HEK293 (cell line): ENCODE measurements around the gene PDE4D.

Experiments used
- CTCF ChIA-PET: fragments of 350-600 bp; formaldehyde crosslinking; extraction: SDS; loops from one replicate; lab custom pipeline; 2021; ENCODE audit warnings: antibody characterized with exemption; lab: Yijun Ruan, JAX
- POLR2A ChIA-PET: fragments of 300-600 bp; formaldehyde crosslinking; extraction: SDS; loops from one replicate; lab custom pipeline; 2020; ENCODE audit warnings: antibody characterized with exemption, inconsistent platforms; lab: Yijun Ruan, JAX
- H3K27ac ChIP-seq: fragments of 200-500 bp; sonication (Bioruptor generic); 2 replicates; pipeline ENCODE4 v1.5.1; 2014; ENCODE audit warnings: low read depth, low read length, control low read depth, inconsistent platforms; ENCODE audit errors: extremely low read depth
- H3K36me3 ChIP-seq, 2 experiments: fragments of 200-500 bp in 1 of 2; sonication (Bioruptor generic) in 1 of 2; 1 replicate in 1 of 2; 2 replicates in 1 of 2; pipeline ENCODE4 v1.5.1; 2014 to 2017; ENCODE audit warnings: inconsistent platforms in 2 of 2, low read length in 2 of 2; ENCODE audit not compliant: control insufficient read depth in 2 of 2, insufficient read depth in 1 of 2
- H3K4me1 ChIP-seq: fragments of 200-500 bp; sonication (Bioruptor generic); 2 replicates; pipeline ENCODE4 v1.5.1; 2014; ENCODE audit warnings: mild to moderate bottlenecking, low read length, inconsistent platforms; ENCODE audit not compliant: control insufficient read depth, insufficient read depth
- H3K4me3 ChIP-seq: 2 replicates; pipeline ENCODE4 v1.5.1; 2011; ENCODE audit warnings: low read depth, mild to moderate bottlenecking, control low read depth, low read length, moderate library complexity
- H3K9me3 ChIP-seq: fragments of 200-500 bp; sonication (Bioruptor generic); 2 replicates; pipeline ENCODE4 v1.5.1; 2014; ENCODE audit warnings: low read depth, low read length, inconsistent platforms; ENCODE audit not compliant: control insufficient read depth, insufficient read depth
- AEBP2 ChIP-seq: fragments of 450-650 bp; formaldehyde crosslinking; IDR thresholded peaks from 2 replicates; pipeline ENCODE4 v1.5.1; 2016; ENCODE audit warnings: missing biosample characterization, missing genetic modification characterization, borderline replicate concordance
- ATF2 ChIP-seq: fragments of 450-650 bp; formaldehyde crosslinking; IDR thresholded peaks from 2 replicates; pipeline ENCODE4 v1.5.1; 2016; ENCODE audit warnings: missing biosample characterization, missing genetic modification characterization, low read depth
- KLF8 ChIP-seq: fragments of 450-650 bp; formaldehyde crosslinking; IDR thresholded peaks from 2 replicates; pipeline ENCODE4 v1.5.1; 2016; ENCODE audit warnings: missing biosample characterization, missing genetic modification characterization
- TSHZ1 ChIP-seq: fragments of 450-650 bp; formaldehyde crosslinking; IDR thresholded peaks from 2 replicates; pipeline ENCODE4 v1.5.1; 2016; ENCODE audit warnings: missing biosample characterization, missing genetic modification characterization, borderline replicate concordance
- ZBTB1 ChIP-seq: fragments of 450-650 bp; formaldehyde crosslinking; IDR thresholded peaks from 2 replicates; pipeline ENCODE4 v1.5.1; 2016; ENCODE audit warnings: missing biosample characterization, missing genetic modification characterization
- ZFP3 ChIP-seq: fragments of 450-650 bp; formaldehyde crosslinking; IDR thresholded peaks from 2 replicates; pipeline ENCODE4 v1.5.1; 2016; ENCODE audit warnings: low read depth, missing biosample characterization, missing genetic modification characterization
- ZFP41 ChIP-seq: fragments of 450-650 bp; formaldehyde crosslinking; IDR thresholded peaks from 2 replicates; pipeline ENCODE4 v1.5.1; 2016; ENCODE audit warnings: missing biosample characterization, missing genetic modification characterization, borderline replicate concordance
- ZNF155 ChIP-seq: fragments of 450-650 bp; formaldehyde crosslinking; IDR thresholded peaks from 2 replicates; pipeline ENCODE4 v1.5.1; 2016; ENCODE audit warnings: missing biosample characterization, missing genetic modification characterization
- ZNF157 ChIP-seq: fragments of 450-650 bp; formaldehyde crosslinking; IDR thresholded peaks from 2 replicates; pipeline ENCODE4 v1.5.1; 2016; ENCODE audit warnings: missing biosample characterization, missing genetic modification characterization
- ZNF362 ChIP-seq: fragments of 450-650 bp; formaldehyde crosslinking; IDR thresholded peaks from 2 replicates; pipeline ENCODE4 v1.5.1; 2016; ENCODE audit warnings: missing biosample characterization, missing genetic modification characterization
- ZNF518A ChIP-seq: fragments of 450-650 bp; formaldehyde crosslinking; conservative IDR thresholded peaks from 2 replicates; pipeline ENCODE4 v1.5.1; 2016; ENCODE audit warnings: low read depth, missing biosample characterization, missing genetic modification characterization
- ZNF623 ChIP-seq: fragments of 450-650 bp; formaldehyde crosslinking; IDR thresholded peaks from 2 replicates; pipeline ENCODE4 v1.5.1; 2016; ENCODE audit warnings: missing biosample characterization, missing genetic modification characterization
- ZNF76 ChIP-seq: fragments of 450-650 bp; formaldehyde crosslinking; IDR thresholded peaks from 2 replicates; pipeline ENCODE4; 2016; ENCODE audit warnings: low read depth, missing biosample characterization, missing genetic modification characterization, borderline replicate concordance

Gene PDE4D

GRCh38 chr5:58998544-58998943 is 895.0 kb downstream of the PDE4D start:
- CTCF ChIA-PET = interaction anchor here (0.8 to 1.3 kb wide), 2 partner anchors 107 to 112 kb away, joined by 3 to 5 read pairs; no protein-coding TSS in a partner anchor
- no peaks in the 10 kb centered on the region for H3K4me1 ChIP-seq
- no peak overlapping the region for H3K4me3 ChIP-seq
- TF ChIP-seq ZBTB1 (tag by site-specific recombination) = no peak
- no peak for TF ChIP-seq TSHZ1 (tag by site-specific recombination)
- no peak for TF ChIP-seq ATF2
- no peak for TF ChIP-seq ZNF518A (tag by site-specific recombination)
- no peak for TF ChIP-seq ZNF76
- TF ChIP-seq ZFP41 (tag by site-specific recombination) = no peak
- TF ChIP-seq AEBP2 (tag by site-specific recombination) = no peak
- TF ChIP-seq ZNF157 (tag by site-specific recombination) = no peak
- no peak for TF ChIP-seq ZFP3
- no peak for TF ChIP-seq ZNF362 (tag by site-specific recombination)
- no peak for TF ChIP-seq KLF8 (tag by site-specific recombination)
- no peak for TF ChIP-seq ZNF155 (tag by site-specific recombination)
- no peak for TF ChIP-seq ZNF623 (tag by site-specific recombination)
- H3K9me3 ChIP-seq = no peaks in the 10 kb centered on the region
- POLR2A ChIA-PET = no interaction called here
- no peaks in the 10 kb centered on the region for H3K36me3 ChIP-seq
- no peak overlapping the region for H3K27ac ChIP-seq
